Measurements from ENCODE around the gene CDH13.

Gene CDH13

GRCh38 chr16:83747936-83748335 is 1121.2 kb downstream of the CDH13 start:
- no peak overlapping the region for H3K4me3 ChIP-seq (ENCODE audit: low read length)
- no peak for TF ChIP-seq ZNF274 (IDR thresholded peaks at IDR 0.05; ENCODE audit: low read depth, low read length)

- TF ChIP-seq ZNF274 (IDR thresholded peaks at IDR 0.05; ENCODE audit: low read depth, low read length), result no peak
- no peak overlapping the region for H3K4me3 ChIP-seq (ENCODE audit: low read length)
These were observed 1128.6 kb downstream of the CDH13 start for GRCh38 chr16:83755391-83755790.

GRCh38 chr16:83762141-83762991 is 1135.6 kb downstream of the CDH13 start:
- no peak for TF ChIP-seq ZNF274 (IDR thresholded peaks at IDR 0.05; ENCODE audit: low read depth, low read length)
- H3K4me3 ChIP-seq (ENCODE audit: low read length), result no peak overlapping the region

GRCh38 chr16:83762992-83763358 is 1136.2 kb downstream of the CDH13 start:
- no peak for TF ChIP-seq ZNF274 (IDR thresholded peaks at IDR 0.05; ENCODE audit: low read depth, low read length)
- H3K4me3 ChIP-seq (ENCODE audit: low read length), result no peak overlapping the region

DNA sequence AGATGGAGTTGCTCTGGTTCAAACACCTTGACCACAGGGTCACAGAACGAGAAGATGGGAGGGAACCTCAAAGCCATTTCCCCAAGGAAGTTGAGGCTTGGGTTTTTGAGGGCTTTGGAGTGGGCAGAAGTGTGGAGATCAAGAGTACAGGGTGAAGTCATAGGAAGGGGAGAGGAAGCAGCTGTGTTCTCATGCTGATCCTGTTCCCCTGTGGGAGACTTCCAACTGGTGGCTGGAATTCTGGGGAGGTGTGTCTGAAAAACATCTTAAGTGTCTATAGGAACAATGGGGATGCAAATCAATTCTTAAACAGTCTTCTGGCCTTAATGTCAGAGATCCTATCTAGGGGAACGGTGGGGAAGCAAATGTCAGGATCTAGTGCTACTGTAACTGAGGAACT is 1142.2 kb downstream of the CDH13 start:
- H3K4me3 ChIP-seq (ENCODE audit: low read length), result no peak overlapping the region
- TF ChIP-seq ZNF274 (IDR thresholded peaks at IDR 0.05; ENCODE audit: low read depth, low read length), result no peak

DNA sequence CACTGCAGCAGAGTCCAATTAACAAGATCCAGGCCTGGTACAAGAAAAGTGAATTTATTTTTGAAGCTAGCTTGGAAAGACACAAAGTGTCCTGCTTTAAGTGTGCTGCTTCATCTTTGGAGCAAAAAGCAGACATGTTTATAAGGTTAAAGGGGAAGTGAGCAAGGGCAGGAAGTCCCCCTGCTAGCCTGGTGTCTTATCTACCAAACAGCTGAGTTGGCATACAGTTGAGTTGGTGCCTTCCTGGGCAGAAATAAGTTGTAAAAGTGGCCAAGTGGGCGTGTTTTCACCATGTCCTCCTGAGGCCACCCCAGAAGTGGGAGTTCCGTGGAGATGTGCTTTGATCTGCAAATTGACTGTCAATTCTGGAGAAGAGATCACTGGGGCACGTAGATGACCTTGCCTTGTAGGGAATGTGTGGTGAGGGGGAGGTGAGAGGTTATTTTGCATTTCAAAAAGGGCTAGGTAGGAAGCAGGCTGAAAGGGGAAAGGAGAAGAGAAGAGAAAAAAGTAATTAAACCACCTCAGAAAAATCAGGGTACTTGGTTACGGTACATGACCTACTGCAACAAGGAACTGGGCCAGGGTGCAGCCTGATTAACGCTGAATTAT is 1142.7 kb downstream of the CDH13 start:
- no peak for TF ChIP-seq ZNF274 (IDR thresholded peaks at IDR 0.05; ENCODE audit: low read depth, low read length)
- H3K4me3 ChIP-seq (ENCODE audit: low read length), result no peak overlapping the region

GRCh38 chr16:83771306-83771942 is 1144.7 kb downstream of the CDH13 start:
- no peak for TF ChIP-seq ZNF274 (IDR thresholded peaks at IDR 0.05; ENCODE audit: low read depth, low read length)
- no peak overlapping the region for H3K4me3 ChIP-seq (ENCODE audit: low read length)

DNA sequence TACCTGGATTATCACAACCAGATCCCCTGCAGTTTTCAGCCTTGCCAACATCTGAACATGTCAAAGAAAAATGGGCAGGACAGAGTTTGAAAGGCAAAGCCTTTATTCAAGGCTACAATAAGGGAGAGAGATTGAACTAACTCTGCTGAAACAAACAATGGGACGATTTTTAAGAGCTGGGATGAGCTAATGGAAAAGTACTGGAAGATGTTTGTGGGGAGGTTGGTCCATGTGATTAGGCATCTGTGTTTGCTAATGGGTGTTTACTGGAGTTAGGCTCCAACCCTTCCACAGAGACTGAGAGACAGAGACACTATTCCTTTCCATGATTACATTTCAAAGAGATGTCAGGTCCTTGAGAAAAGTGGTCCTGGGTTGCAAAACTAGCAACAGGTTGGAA is 1146.0 kb downstream of the CDH13 start:
- no peak for TF ChIP-seq ZNF274 (IDR thresholded peaks at IDR 0.05; ENCODE audit: low read depth, low read length)
- no peak overlapping the region for H3K4me3 ChIP-seq (ENCODE audit: low read length)

DNA sequence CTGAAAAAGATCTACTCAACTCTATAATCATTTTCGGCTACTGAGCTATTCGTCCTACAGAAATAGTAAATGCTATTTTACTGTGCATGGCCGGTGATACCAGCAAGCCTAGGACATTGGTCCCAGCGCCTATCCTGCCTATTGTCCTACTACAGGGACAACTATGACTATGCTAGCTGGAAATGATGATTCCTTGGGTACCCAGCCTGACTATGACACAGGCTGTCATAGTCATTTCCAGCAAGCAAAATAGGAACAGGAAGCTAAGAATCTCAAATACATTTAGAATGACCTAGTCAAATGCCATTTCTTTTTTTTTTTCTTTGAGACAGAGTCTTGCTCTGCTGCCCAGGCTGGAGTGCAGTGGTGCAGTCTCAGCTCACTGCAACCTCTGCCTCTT is 1147.3 kb downstream of the CDH13 start:
- no peak for TF ChIP-seq ZNF274 (IDR thresholded peaks at IDR 0.05; ENCODE audit: low read depth, low read length)

GRCh38 chr16:83776944-83777343 is 1150.2 kb downstream of the CDH13 start:
- no peak for TF ChIP-seq ZNF274 (IDR thresholded peaks at IDR 0.05; ENCODE audit: low read depth, low read length)
- H3K4me3 ChIP-seq (ENCODE audit: low read length), result no peak overlapping the region

More for the DNA sequence above, 1147.3 kb downstream of the CDH13 start:
- H3K4me3 ChIP-seq (ENCODE audit: low read length), result no peak overlapping the region

DNA sequence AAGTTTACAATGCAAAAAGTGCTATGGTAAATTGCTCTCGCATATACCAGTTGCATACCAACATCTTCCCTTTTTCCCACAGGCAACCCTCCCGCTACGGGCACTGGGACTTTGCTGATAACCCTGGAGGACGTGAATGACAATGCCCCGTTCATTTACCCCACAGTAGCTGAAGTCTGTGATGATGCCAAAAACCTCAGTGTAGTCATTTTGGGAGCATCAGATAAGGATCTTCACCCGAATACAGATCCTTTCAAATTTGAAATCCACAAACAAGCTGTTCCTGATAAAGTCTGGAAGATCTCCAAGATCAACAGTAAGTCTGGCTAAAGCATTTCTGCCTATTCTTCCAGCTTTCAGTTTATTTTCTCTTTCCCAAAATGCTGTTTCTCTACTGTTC is 1153.1 kb downstream of the CDH13 start:
- no peak for TF ChIP-seq ZNF274 (IDR thresholded peaks at IDR 0.05; ENCODE audit: low read depth, low read length)
- no peak overlapping the region for H3K4me3 ChIP-seq (ENCODE audit: low read length)

GRCh38 chr16:83785455-83785854 is 1158.7 kb downstream of the CDH13 start:
- TF ChIP-seq ZNF274 (IDR thresholded peaks at IDR 0.05; ENCODE audit: low read depth, low read length), result no peak
- H3K4me3 ChIP-seq (ENCODE audit: low read length), result no peak overlapping the region

- H3K4me3 ChIP-seq (ENCODE audit: low read length), result no peak overlapping the region
- no peak for TF ChIP-seq ZNF274 (IDR thresholded peaks at IDR 0.05; ENCODE audit: low read depth, low read length)
These were observed 1163.1 kb downstream of the CDH13 start for GRCh38 chr16:83789642-83790401.

- TF ChIP-seq ZNF274 (IDR thresholded peaks at IDR 0.05; ENCODE audit: low read depth, low read length), result no peak
- H3K4me3 ChIP-seq (ENCODE audit: low read length), result no peak overlapping the region
These were observed 1165.1 kb downstream of the CDH13 start for GRCh38 chr16:83791916-83792315.
